ENCODE measurements around the gene TUNAR.
A peak's percentile ranks its signal among the peaks of the same experiment; 100 is the strongest.

The TUNAR gene

GRCh38 chr14:95872777-95873176 lies 3.9 kb upstream of the TUNAR start:
- TF ChIP-seq CTCF (IDR thresholded peaks at IDR 0.05), result no peak
- Mint-ChIP-seq H3K27ac (no peak overlapping the region), H3K4me3 (no peak overlapping the region), H3K4me1 (peaks cover 5% of the 10 kb centered on the region), H3K27me3 (ENCODE audit: low read depth, poor library complexity) (peaks cover 69% of the 10 kb centered on the region), H3K9me3 (no peaks in the 10 kb centered on the region), H3K36me3 (ENCODE audit: low read depth) (no peaks in the 10 kb centered on the region)
- no peak for DNase-seq

GRCh38 chr14:95875831-95876760 lies 536 bp upstream of the TUNAR start:
- peak; percentile 69 for DNase-seq
- peak overlapping the region; percentile 80 for H3K4me3 Mint-ChIP-seq
- peaks cover 5% of the 10 kb centered on the region for H3K4me1 Mint-ChIP-seq
- no peak for TF ChIP-seq CTCF (IDR thresholded peaks at IDR 0.05)
- no peaks in the 10 kb centered on the region for H3K36me3 Mint-ChIP-seq (ENCODE audit: low read depth)
- H3K27ac Mint-ChIP-seq, result no peak overlapping the region
- H3K27me3 Mint-ChIP-seq (ENCODE audit: low read depth, poor library complexity), result peaks cover 82% of the 10 kb centered on the region
- H3K9me3 Mint-ChIP-seq, result no peaks in the 10 kb centered on the region

- H3K27ac Mint-ChIP-seq, result no peak overlapping the region
- no peaks in the 10 kb centered on the region for H3K36me3 Mint-ChIP-seq (ENCODE audit: low read depth)
- DNase-seq, result no peak
- TF ChIP-seq CTCF (IDR thresholded peaks at IDR 0.05), result no peak
- peaks cover 72% of the 10 kb centered on the region for H3K27me3 Mint-ChIP-seq (ENCODE audit: low read depth, poor library complexity)
- no peaks in the 10 kb centered on the region for H3K9me3 Mint-ChIP-seq
- peaks cover 5% of the 10 kb centered on the region for H3K4me1 Mint-ChIP-seq
- H3K4me3 Mint-ChIP-seq, result peak overlapping the region; percentile 72
Measured at GRCh38 chr14:95877633-95878032, 1.0 kb downstream of the TUNAR start.

- Mint-ChIP-seq H3K9me3 (no peaks in the 10 kb centered on the region), H3K4me1 (peaks cover 9% of the 10 kb centered on the region), H3K36me3 (ENCODE audit: low read depth) (no peaks in the 10 kb centered on the region), H3K27me3 (ENCODE audit: low read depth, poor library complexity) (peaks cover 11% of the 10 kb centered on the region), H3K27ac (no peak overlapping the region), H3K4me3 (no peak overlapping the region)
- TF ChIP-seq CTCF (IDR thresholded peaks at IDR 0.05), result no peak
- no peak for DNase-seq
Measured at GRCh38 chr14:95884377-95884776, 7.7 kb downstream of the TUNAR start.

GRCh38 chr14:95885278-95885677 lies 8.6 kb downstream of the TUNAR start:
- TF ChIP-seq CTCF (IDR thresholded peaks at IDR 0.05), result no peak
- H3K4me1 Mint-ChIP-seq, result peaks cover 9% of the 10 kb centered on the region
- H3K27ac Mint-ChIP-seq, result no peak overlapping the region
- no peak for DNase-seq
- H3K27me3 Mint-ChIP-seq (ENCODE audit: low read depth, poor library complexity), result peaks cover 5% of the 10 kb centered on the region
- H3K36me3 Mint-ChIP-seq (ENCODE audit: low read depth), result no peaks in the 10 kb centered on the region
- no peaks in the 10 kb centered on the region for H3K9me3 Mint-ChIP-seq
- H3K4me3 Mint-ChIP-seq, result no peak overlapping the region

- Mint-ChIP-seq H3K4me1 (peaks cover 9% of the 10 kb centered on the region), H3K4me3 (no peak overlapping the region), H3K9me3 (no peaks in the 10 kb centered on the region), H3K27ac (no peak overlapping the region), H3K36me3 (ENCODE audit: low read depth) (no peaks in the 10 kb centered on the region), H3K27me3 (ENCODE audit: low read depth, poor library complexity) (no peaks in the 10 kb centered on the region)
- TF ChIP-seq CTCF (IDR thresholded peaks at IDR 0.05), result no peak
- no peak for DNase-seq
Measured at GRCh38 chr14:95885866-95886265, 9.2 kb downstream of the TUNAR start.
